Measurements from ENCODE around the gene CD27.
"Not testable (repeated sequence)": the region's sequence is repeated elsewhere in the genome, so short reads cannot be mapped to it uniquely, and the experiment has no call there.

CD27 gene

DNA sequence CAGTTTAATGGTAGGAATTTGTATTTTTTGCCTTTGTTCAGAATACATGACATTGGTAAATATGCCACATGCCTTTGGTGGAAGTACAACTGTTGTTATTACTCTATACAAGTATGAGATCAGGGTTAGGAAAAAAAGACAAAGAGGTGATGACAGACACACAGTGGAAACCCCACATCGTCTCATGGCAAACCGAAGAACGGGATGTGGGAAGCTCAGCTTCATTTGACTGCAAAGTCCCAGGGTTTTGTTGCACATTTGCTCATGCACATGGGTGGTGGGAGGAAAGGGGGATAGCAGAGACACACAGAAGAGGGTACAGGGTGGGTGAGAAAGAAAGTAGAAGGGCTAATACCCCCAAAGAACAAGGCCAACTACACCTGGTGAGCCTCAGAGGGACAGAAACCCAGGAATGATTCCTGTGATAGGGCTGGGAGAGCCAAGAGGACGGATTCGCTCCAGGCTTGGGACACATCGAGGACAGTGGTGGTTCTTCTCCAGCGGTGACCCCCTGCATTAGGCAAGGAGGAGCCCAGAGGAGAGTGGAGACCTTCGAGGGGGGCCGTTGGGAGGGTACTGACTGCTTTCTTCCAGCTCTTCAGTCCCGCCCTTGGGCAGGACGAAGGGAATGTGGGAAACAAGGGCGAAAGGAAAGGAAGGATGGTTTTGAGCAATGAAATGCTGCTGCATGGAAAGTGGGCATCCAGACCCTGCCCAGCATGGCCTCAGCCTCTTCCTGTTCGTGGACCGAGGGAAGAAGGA is 17.7 kb downstream of the CD27 start:
- DNase-seq, result no peak

DNA sequence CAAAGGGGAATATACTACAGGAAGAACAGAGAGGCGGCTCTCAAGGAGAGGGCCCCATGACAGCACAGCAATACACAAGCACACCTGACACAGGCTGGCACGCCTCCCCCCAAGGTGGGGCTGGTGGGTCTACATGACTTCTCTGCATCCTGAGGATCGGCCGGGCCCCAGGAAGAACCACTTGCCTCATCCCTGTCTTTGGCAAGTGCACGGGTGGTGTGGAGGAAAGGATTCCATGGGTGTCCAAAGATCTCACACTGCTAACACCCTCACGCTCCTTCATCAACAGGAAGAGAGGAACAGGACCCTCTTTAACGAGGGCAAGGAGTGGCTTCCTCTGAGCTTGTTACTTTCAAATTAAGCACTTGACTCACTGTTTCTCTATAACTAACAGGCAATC is 18.5 kb downstream of the CD27 start:
- no peak for DNase-seq

DNA sequence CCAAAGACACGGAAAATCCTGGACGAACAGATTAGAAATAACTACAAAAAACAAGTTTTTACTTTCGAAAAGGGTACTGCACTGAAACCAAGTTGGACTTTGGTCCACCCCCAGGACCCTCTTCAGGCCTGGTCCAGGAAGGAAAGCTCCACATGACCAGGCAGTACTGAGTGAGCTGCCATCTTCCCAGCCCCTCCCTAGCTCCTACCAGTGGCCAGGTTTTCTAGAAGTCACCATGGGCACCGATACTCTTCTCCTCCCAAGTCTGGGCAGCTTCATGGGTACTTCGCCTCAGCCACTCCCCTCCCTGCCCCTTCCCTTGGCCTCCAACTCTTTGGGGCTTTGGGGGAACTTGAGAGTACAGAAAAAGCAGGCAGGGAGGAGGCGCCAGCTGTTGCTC is 19.1 kb downstream of the CD27 start:
- DNase-seq, result no peak

DNA sequence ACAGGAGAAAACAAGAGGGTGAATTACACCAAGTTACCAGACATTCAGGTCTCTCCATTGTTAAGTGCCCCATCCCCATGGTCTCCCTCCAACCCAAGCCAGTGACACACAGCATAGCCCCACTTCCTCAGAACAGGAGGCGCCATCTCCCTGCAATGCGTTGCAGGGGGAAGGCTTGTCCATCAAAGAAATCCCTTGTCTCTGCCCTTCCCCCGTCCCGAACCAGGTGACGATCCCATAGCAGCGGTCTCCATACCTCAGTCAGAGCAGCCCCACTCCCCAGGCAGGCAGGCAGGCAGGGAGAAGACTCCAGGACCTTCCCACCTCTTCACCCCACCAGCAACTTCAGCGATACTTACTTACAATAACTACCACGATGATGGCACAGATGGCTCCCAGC is 19.8 kb downstream of the CD27 start:
- DNase-seq, result no peak

DNA sequence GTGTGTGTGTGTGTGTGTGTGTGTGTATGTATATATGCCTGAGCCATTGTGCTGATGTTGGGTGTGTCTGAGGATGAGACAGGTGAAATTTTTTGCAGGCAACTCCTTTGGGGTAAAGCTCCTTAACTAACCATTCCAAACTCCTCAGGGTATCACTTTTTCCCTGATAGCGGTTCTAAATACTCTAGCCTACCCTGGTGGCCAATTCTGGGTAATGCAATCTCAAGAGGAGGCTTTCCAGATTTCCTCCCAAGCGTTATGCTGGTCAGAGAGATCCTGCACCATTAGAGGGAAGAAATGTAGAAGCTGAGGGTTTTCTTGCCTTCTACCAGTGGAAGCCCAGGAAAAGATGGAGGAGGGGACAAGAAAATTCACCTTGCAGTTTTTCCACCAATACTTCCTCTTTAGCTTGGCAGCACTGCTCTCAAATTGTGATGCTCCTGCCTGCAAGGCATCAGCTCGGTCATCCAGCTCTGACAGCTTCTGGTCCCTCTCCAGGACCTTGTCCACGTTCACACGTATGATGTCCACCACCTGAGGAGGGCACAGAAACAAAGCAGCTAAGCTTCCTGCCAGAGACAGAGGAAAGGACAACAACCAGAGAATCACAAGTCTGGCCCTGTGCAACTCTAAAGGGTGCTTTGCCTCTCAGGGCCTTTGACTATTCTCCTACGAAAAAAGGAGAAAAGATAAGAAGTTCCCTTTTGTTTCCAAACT is 20.9 kb downstream of the CD27 start:
- peak; percentile 78 for DNase-seq

DNA sequence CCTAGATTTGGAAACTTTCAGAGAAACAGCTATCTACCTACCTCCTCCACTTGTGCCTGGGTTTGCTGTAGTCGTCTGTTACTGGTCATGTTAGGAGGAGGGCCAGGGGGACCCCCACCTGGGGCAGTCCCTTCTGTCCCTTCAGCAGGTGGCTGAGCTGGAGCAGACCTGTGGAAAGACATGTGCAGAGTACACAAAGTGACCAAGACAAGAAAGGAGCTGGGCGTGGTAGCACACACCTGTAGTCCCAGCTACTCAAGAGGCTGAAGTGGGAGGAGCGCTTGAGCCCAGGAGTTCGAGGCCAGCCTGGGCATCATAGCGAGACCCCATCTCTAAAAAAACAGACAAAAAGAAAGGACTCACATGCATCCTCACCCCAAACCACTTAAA is 21.4 kb downstream of the CD27 start:
- no peak for DNase-seq

DNA sequence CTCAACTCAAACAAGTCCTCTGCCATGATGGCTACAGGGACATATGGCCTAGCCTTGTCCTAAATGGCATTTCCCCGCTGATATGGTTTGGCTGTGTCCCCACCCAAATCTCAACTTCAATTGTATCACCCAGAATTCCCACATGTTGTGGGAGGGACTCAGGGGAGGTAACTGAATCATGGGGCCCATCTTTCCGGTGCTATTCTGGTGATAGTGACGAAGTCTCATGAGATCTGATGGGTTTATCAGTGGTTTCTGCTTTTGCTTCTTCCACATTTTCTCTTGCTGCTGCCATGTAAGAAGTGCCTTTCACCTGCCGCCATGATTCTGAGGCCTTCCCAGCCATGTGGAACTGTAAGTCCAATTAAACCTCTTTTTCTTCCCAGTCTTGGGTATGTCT is 22.0 kb downstream of the CD27 start:
- not testable (repeated sequence) for DNase-seq

DNA sequence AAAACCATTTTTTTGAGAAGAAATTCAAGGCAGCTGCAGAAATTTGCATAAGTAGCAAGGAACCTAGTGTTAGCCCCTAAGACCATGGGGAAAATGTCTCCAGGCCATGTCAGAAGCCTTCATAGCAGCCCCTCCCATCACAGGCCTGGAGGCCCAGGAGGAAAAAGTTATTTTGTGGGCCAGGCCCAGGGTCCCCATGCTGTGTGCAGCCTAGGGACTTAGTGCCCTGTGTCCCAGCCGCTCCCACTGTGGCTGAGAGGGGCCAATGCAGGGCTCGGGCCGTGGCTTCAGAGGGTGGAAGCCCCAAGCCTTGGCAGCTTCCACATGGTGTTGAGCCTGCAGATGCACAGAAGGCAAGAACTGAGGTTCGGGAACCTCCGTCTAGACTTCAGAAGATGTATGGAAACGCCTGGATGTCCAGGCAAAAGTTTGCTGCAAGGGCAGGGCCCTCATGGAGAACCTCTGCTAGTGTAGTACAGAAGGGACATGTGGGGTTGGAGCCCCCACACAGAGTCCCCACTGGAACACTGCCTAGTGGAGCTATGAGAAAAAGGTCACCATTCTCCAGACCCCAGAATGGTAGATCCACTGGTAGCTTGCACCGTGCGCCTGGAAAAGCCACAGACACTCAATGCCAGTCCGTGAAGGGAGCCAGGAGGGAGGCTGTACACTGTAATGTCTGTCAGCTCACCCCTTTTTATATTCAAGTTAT is 23.0 kb downstream of the CD27 start:
- not testable (repeated sequence) for DNase-seq

DNA sequence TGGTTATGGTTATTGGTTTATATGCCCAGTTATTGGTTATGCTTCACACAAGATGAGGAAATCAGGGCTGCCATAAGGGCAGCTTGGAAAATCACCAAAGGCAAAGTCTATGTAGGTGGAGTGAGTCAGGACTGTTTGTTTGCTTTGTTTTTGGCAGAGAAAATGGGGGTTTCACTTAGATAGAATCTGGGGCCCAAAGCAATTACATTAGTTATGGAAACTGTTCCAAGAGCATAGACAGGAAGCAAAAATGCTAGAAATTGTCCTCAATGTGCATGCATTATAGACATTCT is 23.5 kb downstream of the CD27 start:
- no peak for DNase-seq

DNA sequence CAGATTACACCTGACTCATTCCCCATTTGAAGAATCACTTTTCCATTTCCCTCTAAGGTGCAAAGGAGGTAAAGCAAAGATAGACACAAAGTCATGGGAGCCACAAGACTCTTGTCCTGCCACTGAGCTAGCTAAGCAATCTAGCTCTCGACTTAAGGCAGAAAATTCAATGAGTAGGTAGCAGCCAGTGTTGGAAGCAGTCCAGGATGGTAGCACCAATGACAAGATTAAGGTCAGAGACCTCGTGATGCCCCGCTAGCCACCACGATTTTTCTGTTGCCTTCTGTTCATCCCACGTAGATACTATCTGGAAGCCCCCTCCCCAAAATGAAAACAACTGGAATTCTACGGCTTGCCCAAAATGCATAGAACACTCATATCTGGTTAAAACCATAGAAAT is 24.3 kb downstream of the CD27 start:
- DNase-seq, result no peak

DNA sequence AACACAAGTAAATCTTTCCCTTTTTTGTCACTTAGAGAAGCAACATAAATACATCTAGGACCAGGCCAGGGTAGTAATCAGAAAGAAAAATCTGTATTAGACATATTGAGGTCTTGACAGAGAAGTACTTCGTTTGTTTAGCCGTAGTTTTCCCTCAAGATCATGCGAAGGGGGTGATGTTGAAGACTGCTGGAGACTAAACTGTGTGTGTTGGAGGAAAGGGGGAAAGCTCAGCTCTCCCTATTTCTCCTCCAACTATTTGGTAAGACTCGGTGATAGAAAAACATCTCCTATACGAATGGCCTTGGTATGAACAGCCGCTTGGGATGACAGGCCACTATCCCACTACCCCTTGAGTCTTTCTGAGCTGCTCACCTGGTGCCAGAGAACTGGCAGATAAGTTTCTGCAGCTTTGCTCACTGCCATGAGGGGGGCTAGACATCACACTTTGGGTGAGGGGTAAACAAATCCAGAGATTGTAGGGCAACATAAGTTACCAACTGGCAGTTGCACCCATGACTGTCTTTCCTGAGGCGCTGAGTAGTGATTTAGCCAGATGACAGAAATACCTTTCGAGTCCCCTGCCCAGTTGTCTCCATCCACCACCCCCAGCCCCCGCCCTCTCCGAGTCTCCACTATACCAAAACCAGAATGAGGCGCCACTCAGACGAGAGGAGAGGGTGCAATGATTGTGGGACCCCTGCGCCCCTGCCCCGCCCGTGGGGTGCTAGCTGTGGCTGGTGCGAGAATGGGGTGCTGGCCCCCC is 25.0 kb downstream of the CD27 start:
- DNase-seq, result no peak

DNA sequence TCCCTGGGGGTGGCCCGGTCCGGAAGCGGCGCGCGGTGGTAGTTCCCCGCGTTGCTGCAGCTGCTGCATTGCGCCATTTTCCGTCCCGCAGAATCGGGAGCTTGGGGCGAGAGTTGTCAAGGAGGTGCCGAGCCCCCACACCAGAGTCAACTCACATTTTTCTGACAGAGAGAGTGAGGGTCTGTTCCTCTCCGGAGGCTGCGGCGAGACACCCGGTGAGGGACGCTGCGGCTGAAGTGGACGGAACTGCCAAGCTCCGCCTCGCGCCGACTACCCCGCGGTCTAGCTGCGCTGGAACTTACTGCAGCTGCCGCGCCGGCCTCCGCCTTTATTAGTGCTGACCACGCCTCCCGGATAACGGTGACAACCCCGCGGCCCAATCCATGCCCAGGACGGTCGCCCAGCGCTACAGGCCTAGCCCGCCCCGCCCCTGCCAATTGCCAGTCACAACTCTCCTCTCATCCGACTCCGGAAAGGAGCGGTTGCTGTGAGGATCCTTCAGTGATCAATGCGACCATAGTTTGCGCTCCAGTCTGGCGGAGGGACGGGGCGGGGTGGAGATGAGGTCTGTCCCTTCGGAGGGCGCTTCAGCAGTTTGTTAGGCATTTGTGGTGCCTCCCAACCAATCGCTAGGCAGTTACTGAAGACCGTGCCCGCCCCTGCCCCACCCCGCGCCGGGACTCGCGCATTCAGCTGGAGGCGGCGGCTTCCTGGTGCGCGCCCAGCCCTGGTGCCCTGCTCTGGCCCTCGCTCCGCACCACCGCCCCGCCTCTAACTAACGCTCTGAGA is 25.8 kb downstream of the CD27 start, which contains the start of gene VAMP1:
VAMP1 (minus strand) TSS at position 303 of the 789 bp plus-strand sequence; CDS start at position 157, 146 bp downstream.
- peak; percentile 96 for DNase-seq

DNA sequence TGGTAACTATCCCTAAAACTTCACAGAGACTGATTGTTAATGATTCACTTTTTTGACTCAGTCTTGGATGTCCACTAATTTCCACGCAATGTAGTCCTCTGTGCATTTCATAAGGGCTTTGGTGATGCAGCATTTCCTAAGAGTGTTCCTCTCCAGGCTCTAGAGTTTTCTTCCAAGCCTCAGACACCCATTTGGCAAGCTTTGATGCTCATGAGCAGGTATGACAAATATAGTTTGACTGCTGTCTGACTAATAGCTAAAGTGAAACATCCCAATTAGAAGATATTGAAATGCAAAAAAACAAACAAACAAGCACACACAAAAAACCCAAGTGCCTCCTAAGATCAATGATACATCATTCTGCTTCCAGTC is 27.2 kb downstream of the CD27 start:
- DNase-seq, result no peak

DNA sequence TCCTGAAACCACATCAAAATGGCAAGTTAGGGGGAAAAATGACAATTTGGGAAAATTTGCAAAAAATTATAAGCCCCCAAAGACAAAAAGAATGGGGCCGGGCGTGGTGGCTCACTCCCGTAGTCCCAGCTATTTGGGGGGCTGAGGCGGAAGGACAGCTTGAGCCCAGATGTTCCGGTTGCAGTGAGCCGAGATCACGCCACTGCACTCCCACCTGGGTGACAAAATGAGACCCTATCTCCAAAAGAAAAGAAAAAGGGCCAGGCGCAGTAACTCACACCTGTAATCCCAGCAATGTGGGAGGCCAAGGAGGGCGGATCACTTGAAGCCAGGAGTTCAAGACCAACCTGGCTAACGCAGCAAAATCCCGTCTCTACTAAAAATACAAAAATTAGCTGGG is 27.7 kb downstream of the CD27 start:
- DNase-seq, result no peak

DNA sequence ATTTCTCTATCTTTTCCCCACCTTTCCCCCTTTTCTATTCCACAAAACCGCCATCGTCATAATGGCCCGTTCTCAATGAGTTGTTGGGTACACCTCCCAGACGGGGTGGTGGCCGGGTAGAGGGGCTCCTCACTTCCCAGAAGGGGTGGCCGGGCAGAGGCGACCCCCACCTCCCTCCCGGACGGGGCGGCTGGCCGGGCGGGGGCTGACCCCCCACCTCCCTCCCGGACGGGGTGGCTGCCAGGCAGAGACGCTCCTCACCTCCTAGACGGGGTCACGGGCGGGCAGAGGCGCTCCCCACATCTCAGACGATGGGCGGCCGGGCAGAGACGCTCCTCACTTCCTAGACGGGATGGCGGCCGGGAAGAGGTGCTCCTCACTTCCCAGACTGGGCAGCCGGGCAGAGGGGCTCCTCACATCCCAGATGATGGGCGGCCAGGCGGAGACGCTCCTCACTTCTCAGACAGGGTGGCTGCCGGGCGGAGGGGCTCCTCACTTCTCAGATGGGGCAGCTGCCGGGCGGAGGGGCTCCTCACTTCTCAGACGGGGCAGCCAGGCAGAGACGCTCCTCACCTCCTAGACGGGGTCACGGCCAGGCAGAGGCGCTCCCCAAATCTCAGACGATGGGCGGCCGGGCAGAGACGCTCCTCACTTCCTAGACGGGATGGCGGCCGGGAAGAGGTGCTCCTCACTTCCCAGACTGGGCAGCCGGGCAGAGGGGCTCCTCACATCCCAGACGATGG is 30.6 kb downstream of the CD27 start:
- not testable (repeated sequence) for DNase-seq

DNA sequence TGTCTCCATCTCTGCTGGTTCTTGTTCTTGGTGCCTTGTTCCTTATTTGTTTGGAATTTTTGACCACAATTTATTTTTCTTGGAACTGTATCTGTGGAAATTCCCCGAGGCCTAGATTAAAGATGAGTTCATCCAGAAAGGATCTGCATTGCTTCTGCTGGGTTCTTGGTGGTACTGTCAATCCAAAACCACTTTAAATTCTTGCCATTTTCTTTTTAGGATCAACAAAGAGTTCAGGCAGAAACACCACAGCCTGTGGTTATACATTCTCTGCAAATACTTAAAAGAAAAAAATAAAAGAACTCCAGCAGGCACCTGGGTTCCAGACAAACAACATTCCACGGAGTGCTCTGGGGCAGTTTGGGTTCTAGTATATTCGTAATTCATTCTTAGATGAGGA is 31.7 kb downstream of the CD27 start:
- no peak for DNase-seq

DNA sequence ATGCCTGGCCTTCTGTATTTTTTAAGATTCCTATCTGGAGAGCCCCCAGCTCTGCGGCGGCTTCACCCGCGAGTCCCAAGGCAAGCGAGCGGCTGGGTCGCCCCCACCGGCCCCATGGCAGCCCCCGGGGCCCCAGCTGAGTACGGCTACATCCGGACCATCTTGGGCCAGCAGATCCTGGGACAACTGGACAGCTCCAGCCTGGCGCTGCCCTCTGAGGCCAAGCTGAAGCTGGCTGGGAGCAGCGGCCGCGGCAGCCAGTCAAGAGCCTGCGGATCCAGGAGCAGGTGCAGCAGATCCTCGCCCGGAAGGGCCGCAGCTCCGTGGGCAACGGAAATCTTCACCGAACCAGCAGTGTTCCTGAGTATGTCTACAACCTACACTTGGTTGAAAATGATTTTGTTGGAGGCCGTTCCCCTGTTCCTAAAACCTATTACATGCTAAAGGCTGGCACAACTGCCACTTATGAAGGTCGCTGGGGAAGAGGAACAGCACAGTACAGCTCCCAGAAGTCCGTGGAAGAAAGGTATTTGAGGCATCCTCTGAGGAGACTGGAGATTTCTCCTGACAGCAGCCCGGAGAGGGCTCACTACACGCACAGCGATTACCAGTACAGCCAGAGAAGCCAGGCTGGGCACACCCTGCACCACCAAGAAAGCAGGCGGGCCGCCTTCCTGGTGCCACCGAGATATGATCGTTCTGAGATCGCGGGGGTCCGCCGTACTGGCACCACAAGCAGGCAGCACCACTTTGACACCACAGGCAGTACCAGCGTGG is 33.0 kb downstream of the CD27 start:
- DNase-seq, result not testable (repeated sequence)

DNA sequence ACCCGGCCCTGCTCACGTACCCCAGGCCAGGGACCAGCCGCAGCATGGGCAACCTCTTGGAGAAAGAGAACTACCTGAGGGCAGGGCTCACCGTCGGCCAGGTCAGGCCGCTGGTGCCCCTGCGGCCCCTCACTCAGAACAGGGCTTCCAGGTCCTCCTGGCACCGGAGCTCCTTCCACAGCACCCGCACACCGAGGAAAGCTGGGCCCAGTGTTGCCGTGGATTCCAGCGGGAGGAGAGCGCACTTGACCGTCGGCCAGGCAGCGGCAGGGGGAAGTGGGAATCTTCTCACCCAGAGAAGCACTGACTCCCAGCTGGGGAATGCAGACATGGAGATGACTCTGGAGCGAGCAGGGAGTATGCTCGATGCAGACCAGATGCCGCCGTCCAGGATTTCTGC is 33.7 kb downstream of the CD27 start:
- no peak for DNase-seq

DNA sequence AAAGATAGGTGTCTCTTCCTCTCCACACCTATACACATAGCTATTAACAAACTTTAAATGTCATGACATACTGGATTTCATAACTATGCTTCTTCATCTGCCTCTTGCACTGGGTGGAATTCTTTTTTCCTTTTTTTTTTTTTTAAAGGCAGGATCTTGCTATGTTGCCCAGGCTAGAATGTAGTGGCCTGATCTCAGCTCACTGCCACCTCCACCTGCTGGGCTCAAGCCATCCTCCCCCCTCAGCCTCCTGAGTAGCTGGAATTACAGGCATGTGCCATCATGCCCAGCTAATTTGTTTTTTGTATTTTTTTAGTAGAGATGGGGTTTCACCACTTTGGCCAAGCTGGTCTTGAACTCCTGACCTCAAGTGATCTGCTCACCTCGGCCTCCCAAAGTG is 43.5 kb downstream of the CD27 start:
- DNase-seq, result no peak

DNA sequence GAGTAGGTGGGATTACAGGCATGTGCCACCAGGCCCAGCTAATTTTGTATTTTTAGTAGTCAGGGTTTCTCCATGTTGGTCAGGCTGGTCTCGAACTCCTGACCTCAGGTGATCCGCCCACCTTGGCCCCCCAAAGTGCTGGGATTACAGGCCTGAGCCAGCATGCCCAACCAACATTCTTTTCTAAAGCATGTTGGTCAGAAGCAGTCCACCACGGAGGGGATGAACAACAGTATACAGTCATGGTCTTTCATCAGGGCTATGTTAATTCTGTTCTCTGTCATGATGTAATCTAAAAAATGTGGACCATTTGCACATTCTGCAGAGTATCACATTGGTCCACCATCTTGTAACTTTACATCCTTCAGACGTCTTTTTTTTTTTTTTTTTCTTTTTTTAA is 44.7 kb downstream of the CD27 start:
- DNase-seq, result no peak

DNA sequence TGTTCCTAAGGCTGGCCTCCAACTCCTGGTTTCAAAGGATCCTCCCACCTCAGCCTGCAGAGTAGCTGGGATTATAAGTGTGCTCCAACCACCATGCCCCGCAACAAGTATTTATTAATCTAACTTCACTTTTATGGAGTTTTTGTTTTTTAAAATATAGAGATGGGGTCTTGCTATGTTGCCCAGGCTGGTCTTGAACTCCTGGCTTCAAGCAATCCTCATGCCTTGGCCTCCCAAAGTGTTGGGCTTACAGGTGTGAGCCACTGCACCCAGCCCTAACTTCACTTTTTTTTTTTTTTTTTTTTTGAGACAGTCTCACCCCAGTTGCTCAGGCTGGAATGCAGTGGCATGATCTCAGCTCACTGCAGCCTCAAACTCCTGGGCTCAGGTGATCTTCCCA is 45.9 kb downstream of the CD27 start:
- not testable (repeated sequence) for DNase-seq

Measured in NCI-H2107 (cell line).